Activated CD8-positive, alpha-beta memory T cell treated with anti-CD3 and anti-CD28 coated beads, Interleukin-2, amount 10 ng/mL, durations not matched to agents 7 days and 5 days (primary cell): ENCODE results near the gene SNAP25. TPM values are rescaled to one million over a fixed set of nuclear protein-coding genes. Genes with fewer than 3 reads are reported as not detected.

Experiments
- ATAC-seq: fragments of 150-1000 bp; cut with Tn5 transposase; one replicate; pipeline ENCODE4 v1.10.0; 2021; ENCODE audit warnings: moderate library complexity
- CTCF ChIA-PET: fragments of 350-600 bp; sonication (Branson Sonifier 250); formaldehyde crosslinking; loops from one replicate; lab custom pipeline; 2021; ENCODE audit warnings: antibody characterized with exemption; lab: Charles Lee
- DNase-seq: peaks from one replicate; pipeline ENCODE4 v3.0.0-alpha.2; 2020
- H3K27ac Mint-ChIP-seq: one replicate; pipeline ENCODE4 v1.8.0; 2021; ENCODE audit warnings: mild to moderate bottlenecking, mixed read lengths
- H3K27me3 Mint-ChIP-seq: one replicate; pipeline ENCODE4 v1.8.0; 2021; ENCODE audit warnings: mixed read lengths
- H3K36me3 Mint-ChIP-seq: one replicate; pipeline ENCODE4 v1.8.0; 2021; ENCODE audit warnings: mild to moderate bottlenecking, mixed read lengths
- H3K4me1 Mint-ChIP-seq: one replicate; pipeline ENCODE4 v1.8.0; 2021; ENCODE audit warnings: mixed read lengths
- H3K4me3 Mint-ChIP-seq: one replicate; pipeline ENCODE4 v1.8.0; 2021; ENCODE audit warnings: mild to moderate bottlenecking, moderate library complexity, mixed read lengths
- H3K9me3 Mint-ChIP-seq: one replicate; pipeline ENCODE4 v1.8.0; 2022; ENCODE audit warnings: low read depth, mixed read lengths
- total RNA-seq, 2 experiments: library from RNA; stranded (reverse); gene quantifications; one replicate each; pipeline ENCODE4 v1.2.3, GENCODE V29; 2021

Gene SNAP25
- total RNA-seq, 2 experiments from 2014 or later: 1.6 TPM; not detected in 1

DNA sequence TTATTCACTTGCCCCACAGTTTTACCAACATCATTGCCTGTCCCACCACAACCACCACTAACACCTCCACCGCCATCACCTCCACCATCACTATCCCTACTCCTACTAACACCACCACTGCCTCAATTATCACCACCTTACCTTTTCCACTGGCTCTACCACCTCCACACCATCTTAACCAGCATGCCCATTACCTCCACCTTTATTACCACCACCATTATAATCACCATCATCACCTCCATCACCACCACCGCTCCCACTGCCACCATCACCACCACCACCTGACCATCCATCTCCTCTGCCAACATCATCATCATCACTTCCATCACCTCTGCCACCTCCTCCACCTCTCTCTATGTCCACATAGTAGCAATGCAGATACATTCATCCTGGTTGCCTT is 90.0 kb downstream of the SNAP25 start:
- H3K27me3 Mint-ChIP-seq: peaks cover 26% of the 10 kb centered on the region
- H3K36me3 Mint-ChIP-seq: no peaks in the 10 kb centered on the region
- peaks cover 7% of the 10 kb centered on the region for H3K4me1 Mint-ChIP-seq
- CTCF ChIA-PET: interaction anchor here (0.7 kb wide), 1 partner anchor 126 kb away, joined by 3 read pairs; no protein-coding TSS in a partner anchor
- H3K4me3 Mint-ChIP-seq: no peak overlapping the region
- no peak for DNase-seq
- no peak for ATAC-seq
- H3K27ac Mint-ChIP-seq: no peak overlapping the region
- no peaks in the 10 kb centered on the region for H3K9me3 Mint-ChIP-seq

DNA sequence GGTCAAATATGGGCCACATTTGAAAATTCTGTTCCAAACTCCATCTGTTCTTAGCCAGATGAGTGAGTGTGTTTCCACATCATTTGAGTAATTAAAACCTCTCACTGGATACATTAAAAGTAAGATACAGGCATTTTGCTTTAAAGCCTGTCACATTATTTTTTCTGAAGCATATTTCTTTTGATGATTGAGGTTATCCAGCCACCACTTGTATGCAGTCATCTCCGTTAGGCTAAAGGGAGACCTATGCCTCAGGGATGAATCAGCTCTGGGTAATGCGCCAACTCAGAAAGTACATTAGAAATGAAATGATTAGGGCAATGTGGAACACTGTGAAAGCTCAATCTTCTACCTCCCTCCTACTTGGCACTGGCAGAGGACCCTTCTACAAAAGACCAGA is 90.7 kb downstream of the SNAP25 start:
- Mint-ChIP-seq H3K27ac (no peak overlapping the region), H3K4me1 (peaks cover 7% of the 10 kb centered on the region), H3K9me3 (no peaks in the 10 kb centered on the region), H3K27me3 (peaks cover 31% of the 10 kb centered on the region), H3K36me3 (no peaks in the 10 kb centered on the region), H3K4me3 (no peak overlapping the region)
- DNase-seq (no peak), ATAC-seq (no peak)
- CTCF ChIA-PET: no interaction called here

DNA sequence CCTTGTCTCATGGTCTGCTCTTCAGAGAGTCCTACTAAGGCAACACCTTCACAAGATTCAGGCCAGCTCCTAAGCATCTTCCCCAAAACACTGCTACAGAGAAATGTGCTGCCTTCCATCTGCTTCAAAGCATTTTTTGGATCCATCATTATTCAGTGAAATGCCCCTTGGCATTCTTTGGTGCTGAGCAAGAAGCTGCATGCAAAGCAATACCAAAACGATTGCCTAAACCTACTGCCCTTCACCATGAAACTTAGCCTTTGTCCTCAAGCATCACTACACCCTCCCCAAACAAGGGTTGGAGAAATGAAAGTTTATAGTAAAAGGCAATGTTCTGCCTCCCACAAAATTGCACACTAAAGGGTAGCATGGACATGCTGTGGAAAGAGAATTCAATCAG is 93.5 kb downstream of the SNAP25 start:
- peaks cover 2% of the 10 kb centered on the region for H3K4me1 Mint-ChIP-seq
- ATAC-seq: no peak
- no peaks in the 10 kb centered on the region for H3K36me3 Mint-ChIP-seq
- no peak overlapping the region for H3K4me3 Mint-ChIP-seq
- no peaks in the 10 kb centered on the region for H3K9me3 Mint-ChIP-seq
- CTCF ChIA-PET: no interaction called here
- H3K27ac Mint-ChIP-seq: no peak overlapping the region
- H3K27me3 Mint-ChIP-seq: peaks cover 40% of the 10 kb centered on the region
- DNase-seq: no peak

DNA sequence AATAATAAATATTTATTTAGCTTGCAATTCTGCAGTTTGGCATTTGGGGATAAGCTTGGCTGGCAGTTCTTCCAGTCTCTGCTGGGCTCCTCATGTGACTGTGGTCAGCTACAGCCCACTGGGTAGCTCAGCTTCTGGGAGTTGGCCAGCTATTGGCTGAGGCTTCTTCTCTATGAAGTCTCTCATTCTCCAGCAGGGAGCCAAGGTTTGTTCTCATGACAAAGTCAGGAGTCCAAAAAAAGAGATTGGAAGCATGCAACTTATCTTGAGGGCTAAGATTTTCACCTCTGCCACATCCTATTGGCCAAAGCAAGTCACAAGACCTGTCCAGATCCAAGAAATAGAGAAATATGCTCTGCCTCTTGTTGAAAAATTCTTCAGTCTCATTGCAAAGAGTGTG is 94.6 kb downstream of the SNAP25 start:
- no peaks in the 10 kb centered on the region for H3K9me3 Mint-ChIP-seq
- H3K4me1 Mint-ChIP-seq: no peaks in the 10 kb centered on the region
- CTCF ChIA-PET: no interaction called here
- no peaks in the 10 kb centered on the region for H3K36me3 Mint-ChIP-seq
- ATAC-seq (no peak), DNase-seq (no peak)
- no peak overlapping the region for H3K4me3 Mint-ChIP-seq
- peaks cover 40% of the 10 kb centered on the region for H3K27me3 Mint-ChIP-seq
- no peak overlapping the region for H3K27ac Mint-ChIP-seq

DNA sequence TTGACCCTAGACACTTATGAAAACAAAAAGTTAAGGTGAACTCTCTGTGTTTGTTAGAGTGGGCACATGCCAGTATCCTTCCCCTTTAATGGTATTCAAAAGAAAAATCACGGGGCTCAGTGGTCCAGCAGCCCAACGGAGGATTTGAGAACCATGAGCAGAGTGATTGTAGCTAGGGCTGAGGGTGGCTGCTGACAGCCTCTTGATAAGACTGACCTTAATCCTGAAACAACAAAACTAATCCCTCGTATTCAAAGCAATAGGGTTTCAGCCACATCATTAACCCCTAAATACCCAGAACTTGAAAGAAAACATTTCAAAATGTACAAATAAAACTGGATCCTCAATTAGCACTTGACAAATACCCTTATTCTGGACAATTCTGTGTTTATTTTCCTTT is 95.1 kb downstream of the SNAP25 start:
- CTCF ChIA-PET: no interaction called here
- Mint-ChIP-seq H3K4me3 (no peak overlapping the region), H3K4me1 (peaks cover 3% of the 10 kb centered on the region), H3K27me3 (peaks cover 40% of the 10 kb centered on the region), H3K36me3 (no peaks in the 10 kb centered on the region), H3K9me3 (no peaks in the 10 kb centered on the region), H3K27ac (no peak overlapping the region)
- no peak for ATAC-seq
- no peak for DNase-seq

DNA sequence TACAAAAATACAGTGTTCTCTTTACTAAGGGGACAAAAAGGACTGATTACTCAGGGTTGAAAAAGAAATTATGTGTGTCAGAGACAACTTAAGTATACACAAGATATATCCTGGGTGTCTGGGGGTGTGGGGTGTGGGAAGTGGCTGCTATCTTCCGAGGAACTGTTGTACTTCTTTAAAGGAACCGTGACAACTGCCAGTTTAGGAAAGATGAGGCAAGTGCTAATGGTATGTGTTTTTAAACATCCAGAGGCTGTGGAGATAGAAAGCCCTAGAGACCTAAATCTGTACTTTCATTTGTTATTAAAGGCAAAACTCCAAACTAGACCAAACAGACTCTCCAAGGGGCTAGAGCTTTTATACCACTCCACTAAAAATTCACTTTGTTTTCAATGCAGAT is 95.6 kb downstream of the SNAP25 start:
- Mint-ChIP-seq H3K4me3 (no peak overlapping the region), H3K36me3 (no peaks in the 10 kb centered on the region), H3K4me1 (peaks cover 3% of the 10 kb centered on the region), H3K9me3 (no peaks in the 10 kb centered on the region), H3K27ac (no peak overlapping the region), H3K27me3 (peaks cover 40% of the 10 kb centered on the region)
- no peak for DNase-seq
- CTCF ChIA-PET: no interaction called here
- no peak for ATAC-seq

DNA sequence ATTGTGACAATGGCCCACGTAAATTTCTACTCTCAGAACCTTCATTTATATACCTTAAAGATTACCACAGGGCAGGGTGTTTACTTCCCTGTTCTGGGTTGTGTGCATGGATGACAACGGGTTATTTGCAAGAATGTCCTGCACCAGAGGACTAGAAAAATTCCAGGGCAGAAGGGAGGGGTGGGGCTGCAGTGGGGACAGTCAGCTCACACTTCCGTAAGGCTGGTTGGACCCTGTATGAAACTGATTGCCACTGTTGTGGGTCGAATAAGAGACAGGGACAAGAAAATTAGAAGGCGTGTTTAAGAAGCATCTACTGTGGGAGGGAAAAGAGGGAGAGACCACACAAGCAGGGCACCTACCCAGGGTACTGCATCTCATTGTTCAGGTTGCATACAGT is 96.5 kb downstream of the SNAP25 start:
- DNase-seq: no peak
- Mint-ChIP-seq H3K4me3 (no peak overlapping the region), H3K9me3 (no peaks in the 10 kb centered on the region), H3K27ac (no peak overlapping the region), H3K4me1 (peaks cover 3% of the 10 kb centered on the region), H3K27me3 (peaks cover 37% of the 10 kb centered on the region), H3K36me3 (no peaks in the 10 kb centered on the region)
- ATAC-seq: no peak
- CTCF ChIA-PET: interaction anchor here (0.8 kb wide), 1 partner anchor 32 kb away, joined by 3 read pairs; no protein-coding TSS in a partner anchor

DNA sequence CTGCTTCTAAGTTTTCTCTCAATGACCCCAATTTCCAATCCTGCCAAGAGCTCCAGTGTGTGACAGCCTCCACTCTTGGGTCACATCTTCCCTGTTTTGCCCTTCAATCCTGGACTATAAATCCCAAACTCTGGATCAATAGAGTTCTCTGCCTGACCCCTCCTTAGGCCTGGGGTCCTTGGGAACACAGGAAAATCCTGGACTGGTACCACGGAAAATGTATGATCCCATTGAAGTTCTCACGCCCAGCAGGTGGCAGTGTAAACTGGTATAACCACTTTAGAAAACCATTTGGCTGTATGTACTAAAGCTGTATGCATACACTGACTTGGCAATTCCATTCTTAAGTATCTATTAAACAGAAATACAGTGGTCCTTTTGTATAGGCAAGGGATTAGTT is 98.0 kb downstream of the SNAP25 start:
- no peak for DNase-seq
- peaks cover 29% of the 10 kb centered on the region for H3K27me3 Mint-ChIP-seq
- CTCF ChIA-PET: interaction anchor here (0.8 to 2.3 kb wide), 8 partner anchors 9 to 220 kb away, joined by 3 to 23 read pairs (median 6); partner anchors contain the start of gene MKKS
- H3K4me3 Mint-ChIP-seq: no peak overlapping the region
- peaks cover 3% of the 10 kb centered on the region for H3K4me1 Mint-ChIP-seq
- no peak overlapping the region for H3K27ac Mint-ChIP-seq
- H3K9me3 Mint-ChIP-seq: no peaks in the 10 kb centered on the region
- no peak for ATAC-seq
- H3K36me3 Mint-ChIP-seq: no peaks in the 10 kb centered on the region

DNA sequence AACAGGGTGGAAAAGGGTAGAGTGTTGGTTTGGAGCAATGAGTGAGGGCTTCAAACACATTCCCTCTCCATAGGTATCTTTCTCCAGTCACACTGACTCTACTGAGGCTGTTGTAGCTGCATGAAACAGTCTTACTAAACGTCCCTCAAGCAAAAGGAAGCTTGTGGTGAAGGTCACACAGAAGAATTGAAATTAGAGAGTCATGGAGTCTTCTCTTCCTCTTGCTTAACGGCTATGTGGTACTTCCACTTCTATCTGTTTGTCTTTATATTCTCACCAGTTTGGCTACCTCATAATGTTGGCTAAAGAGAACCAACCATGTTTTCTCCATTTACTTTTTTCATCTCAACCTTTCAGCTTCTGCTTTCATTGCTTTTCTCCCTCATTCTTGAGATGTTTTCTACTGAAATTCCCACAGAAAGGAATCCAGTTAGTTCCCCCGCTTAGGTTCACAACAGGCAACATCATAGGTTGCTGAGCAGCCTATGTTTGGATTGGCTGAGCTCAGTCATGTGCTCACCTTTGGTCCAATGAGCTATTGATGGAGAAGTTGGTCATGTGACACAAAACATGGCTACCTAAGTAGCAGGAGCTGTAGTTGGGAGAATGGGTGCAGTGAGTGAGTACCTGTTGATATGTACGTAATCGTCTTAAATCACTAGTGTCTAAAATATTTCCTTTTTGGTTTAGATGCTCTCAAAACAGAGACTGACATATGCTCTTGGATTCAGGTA is 99.8 kb downstream of the SNAP25 start:
- ATAC-seq (no peak), DNase-seq (no peak)
- H3K4me3 Mint-ChIP-seq: no peak overlapping the region
- CTCF ChIA-PET: interaction anchor here (1.1 kb wide), 1 partner anchor 13 kb away, joined by 3 read pairs; no protein-coding TSS in a partner anchor
- H3K27ac Mint-ChIP-seq: no peak overlapping the region
- H3K36me3 Mint-ChIP-seq: no peaks in the 10 kb centered on the region
- H3K4me1 Mint-ChIP-seq: peaks cover 3% of the 10 kb centered on the region
- H3K27me3 Mint-ChIP-seq: peaks cover 23% of the 10 kb centered on the region
- H3K9me3 Mint-ChIP-seq: no peaks in the 10 kb centered on the region

DNA sequence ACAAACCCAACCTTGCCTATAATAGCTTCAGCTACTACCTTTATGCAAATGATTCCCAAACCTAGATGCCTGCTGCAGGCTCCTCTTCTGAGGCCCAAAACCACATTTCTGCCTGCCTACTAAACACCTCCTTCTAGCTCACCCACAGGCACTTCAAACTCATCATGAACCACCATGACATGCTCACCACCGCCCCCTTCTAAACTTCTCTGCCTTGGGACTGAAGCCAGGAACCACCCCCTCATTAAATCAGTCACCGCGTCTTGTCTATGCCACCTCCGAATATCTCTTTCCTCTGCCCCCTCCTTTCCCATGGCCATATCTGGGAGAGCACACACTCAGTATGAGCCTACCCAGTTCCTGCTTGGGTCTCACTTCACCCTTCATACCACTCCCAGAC is 101.2 kb downstream of the SNAP25 start:
- H3K9me3 Mint-ChIP-seq: no peaks in the 10 kb centered on the region
- peaks cover 3% of the 10 kb centered on the region for H3K4me1 Mint-ChIP-seq
- ATAC-seq: no peak
- CTCF ChIA-PET: interaction anchor here (1.4 kb wide), 1 partner anchor 107 kb away, joined by 3 read pairs; no protein-coding TSS in a partner anchor
- DNase-seq: no peak
- H3K27me3 Mint-ChIP-seq: peaks cover 9% of the 10 kb centered on the region
- no peak overlapping the region for H3K4me3 Mint-ChIP-seq
- H3K36me3 Mint-ChIP-seq: no peaks in the 10 kb centered on the region
- no peak overlapping the region for H3K27ac Mint-ChIP-seq

DNA sequence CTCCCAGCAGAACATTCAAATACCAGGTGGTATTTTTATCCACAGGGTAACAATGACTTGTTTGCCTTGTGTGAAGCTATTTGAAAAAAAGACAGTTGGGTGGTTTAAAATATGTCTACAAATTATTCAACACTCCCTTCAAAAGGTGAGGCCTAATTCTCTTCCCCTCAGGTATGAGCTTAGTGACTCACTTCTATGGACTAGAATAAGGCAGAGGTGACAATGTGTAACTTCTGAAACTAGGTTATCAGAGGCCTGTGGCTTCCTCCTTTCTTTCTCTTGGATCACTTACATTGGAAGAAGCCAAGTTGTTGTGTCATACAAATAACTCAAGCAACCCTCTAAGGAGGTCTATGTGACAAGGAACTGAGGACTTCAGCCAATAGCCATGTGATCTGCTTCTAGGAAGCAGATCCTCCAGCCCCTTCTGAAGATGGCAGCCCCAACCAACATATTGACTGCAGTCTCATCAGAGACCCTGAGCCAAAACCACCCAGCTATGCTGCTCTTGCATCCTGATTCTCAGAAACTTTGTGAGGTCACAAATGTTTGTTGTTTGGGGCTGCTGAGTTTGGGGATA is 102.6 kb downstream of the SNAP25 start:
- Mint-ChIP-seq H3K27me3 (peaks cover 4% of the 10 kb centered on the region), H3K36me3 (no peaks in the 10 kb centered on the region)
- CTCF ChIA-PET: interaction anchor here (1.1 kb wide), 1 partner anchor 375 kb away, joined by 3 read pairs; no protein-coding TSS in a partner anchor

DNA sequence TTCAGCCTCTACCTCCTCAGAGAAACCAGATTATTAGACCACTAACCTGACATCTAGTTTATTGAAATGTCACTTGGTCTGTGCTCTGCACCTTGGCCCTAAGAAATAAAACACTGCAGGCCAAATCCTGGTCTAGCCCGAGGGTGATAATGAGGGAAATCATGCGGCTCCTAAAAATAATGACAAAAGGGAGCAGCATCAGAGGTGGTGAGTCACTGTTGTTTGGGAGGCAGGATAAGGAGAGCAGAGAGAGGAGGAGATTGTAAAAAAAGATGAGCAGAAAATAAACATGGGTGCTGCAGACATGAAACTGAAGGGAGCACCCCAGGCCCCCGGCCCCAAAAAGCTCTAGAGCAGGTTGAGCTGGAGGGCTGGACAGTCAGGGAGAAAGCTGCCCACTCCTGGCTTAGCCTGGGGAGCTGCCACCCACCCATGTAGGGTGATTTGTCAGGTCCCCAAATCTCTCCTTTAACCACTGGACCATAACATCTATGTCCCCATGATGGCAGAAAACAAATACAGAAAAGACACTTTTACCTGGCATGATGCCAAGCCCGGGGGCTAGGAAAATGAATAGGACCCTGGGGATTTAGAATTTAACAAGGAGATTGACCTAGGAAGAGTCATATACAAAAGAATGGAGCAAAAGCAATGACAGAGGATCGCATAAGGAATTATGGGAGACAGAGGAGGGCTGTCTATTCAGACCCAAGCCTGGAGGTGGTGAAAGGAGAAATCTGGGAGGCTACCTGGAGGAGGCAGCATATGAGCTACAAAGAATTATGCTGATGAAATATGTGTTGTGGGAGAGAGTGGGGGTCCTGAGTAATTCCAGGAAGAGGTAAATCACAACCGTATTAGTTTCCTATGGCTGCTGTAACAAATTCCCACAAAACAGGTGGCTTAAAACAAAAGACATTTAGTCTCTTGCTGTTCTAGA is 103.7 kb downstream of the SNAP25 start:
- H3K4me3 Mint-ChIP-seq: no peak overlapping the region
- H3K27ac Mint-ChIP-seq: no peak overlapping the region
- CTCF ChIA-PET: no interaction called here
- DNase-seq (no peak), ATAC-seq (no peak)
- H3K9me3 Mint-ChIP-seq: no peaks in the 10 kb centered on the region
- no peaks in the 10 kb centered on the region for H3K36me3 Mint-ChIP-seq
- H3K4me1 Mint-ChIP-seq: peaks cover 3% of the 10 kb centered on the region
- H3K27me3 Mint-ChIP-seq: peaks cover 4% of the 10 kb centered on the region

More for the DNA sequence above, 102.6 kb downstream of the SNAP25 start:
- H3K4me1 Mint-ChIP-seq: peaks cover 3% of the 10 kb centered on the region
- H3K9me3 Mint-ChIP-seq: no peaks in the 10 kb centered on the region
- H3K4me3 Mint-ChIP-seq: no peak overlapping the region
- no peak for ATAC-seq
- H3K27ac Mint-ChIP-seq: no peak overlapping the region
- no peak for DNase-seq

DNA sequence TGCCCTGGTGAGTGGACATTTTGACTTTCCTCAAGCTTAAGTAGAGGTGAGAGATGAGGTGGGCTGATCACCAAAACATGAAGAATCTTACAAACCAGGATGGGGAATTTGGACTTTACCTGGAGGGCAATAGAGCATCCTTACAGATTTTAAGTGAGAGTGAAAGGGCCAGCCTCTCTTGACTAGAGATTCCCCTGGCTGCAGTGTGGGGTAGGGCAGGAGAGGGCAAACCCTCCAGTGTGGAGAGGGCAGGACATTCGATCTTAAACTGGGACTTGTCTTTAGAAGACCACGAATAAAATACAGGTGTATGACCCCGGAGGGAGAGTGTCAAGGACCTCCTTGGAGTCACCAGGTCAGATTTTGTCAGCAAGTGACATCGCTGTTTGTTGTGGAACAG is 105.1 kb downstream of the SNAP25 start:
- H3K27ac Mint-ChIP-seq: no peak overlapping the region
- H3K4me1 Mint-ChIP-seq: no peaks in the 10 kb centered on the region
- peaks cover 4% of the 10 kb centered on the region for H3K27me3 Mint-ChIP-seq
- ATAC-seq (no peak), DNase-seq (no peak)
- no peaks in the 10 kb centered on the region for H3K9me3 Mint-ChIP-seq
- no peaks in the 10 kb centered on the region for H3K36me3 Mint-ChIP-seq
- CTCF ChIA-PET: no interaction called here
- no peak overlapping the region for H3K4me3 Mint-ChIP-seq
